ENCODE results near the gene TRNAU1AP.

GRCh38 chr1:28507646-28508434 is 45.0 kb upstream of the TRNAU1AP start:
- no peak for TF ChIP-seq POLR2A (IDR thresholded peaks at IDR 0.05)
- no peak for TF ChIP-seq CTCF (IDR thresholded peaks at IDR 0.05 in 8 of 11, conservative IDR thresholded peaks at IDR 0.05 in 3 of 11)
